Tibial nerve (tissue), 4 donors: ENCODE data around the gene RASSF6. TPM values are rescaled to one million over a fixed set of nuclear protein-coding genes. Genes with fewer than 3 reads are reported as not detected.
"Not testable (repeated sequence)": the region's sequence is repeated elsewhere in the genome, so short reads cannot be mapped to it uniquely, and the experiment has no call there.

ENCODE experiments used
- DNase-seq, 2 donors: peaks; one replicate each; pipeline ENCODE4 v3.0.0-alpha.2; 2019; ENCODE audit warnings: low spot score in 2 of 2
- H3K27ac ChIP-seq, 4 donors: fragments of 200-600 bp; sonication (generic) in 3 of 4; one replicate each; pipeline ENCODE4 v1.5.1; 2017 to 2019; ENCODE audit warnings: mild to moderate bottlenecking in 1 of 4
- H3K27me3 ChIP-seq, 2 donors: fragments of 200-600 bp; sonication (generic) in 1 of 2; one replicate each; pipeline versions ENCODE4 v1.5.1 to v1.6.0; 2017 to 2019
- H3K36me3 ChIP-seq, 3 donors: fragments of 200-600 bp; sonication (generic); one replicate each; pipeline ENCODE4 v1.5.1; 2018 to 2019
- H3K4me1 ChIP-seq, 4 donors: fragments of 200-600 bp; sonication (generic) in 3 of 4; one replicate each; pipeline ENCODE4 v1.5.1; 2017 to 2019
- H3K4me3 ChIP-seq, 4 donors: fragments of 200-600 bp; sonication (generic) in 3 of 4; one replicate each; pipeline ENCODE4 v1.5.1; 2017 to 2019; ENCODE audit warnings: mild to moderate bottlenecking in 1 of 4, moderate library complexity in 1 of 4
- H3K9me3 ChIP-seq, 4 donors: fragments of 200-600 bp; sonication (generic) in 3 of 4; one replicate each; pipeline ENCODE4 v1.5.1; 2017 to 2019
- CTCF ChIP-seq, 5 experiments: fragments of 200-600 bp in 3 of 5; fragments of 450-650 bp in 2 of 5; sonication (generic) in 3 of 5; IDR thresholded peaks; one replicate each; pipeline ENCODE4 v1.5.1; 2016 to 2019; ENCODE audit warnings: antibody characterized with exemption in 5 of 5, mild to moderate bottlenecking in 3 of 5, moderate library complexity in 2 of 5
- EP300 ChIP-seq, 2 donors: sonication (generic); formaldehyde crosslinking; IDR thresholded peaks; one replicate each; pipeline ENCODE4 v1.6.1; 2017; ENCODE audit warnings: antibody characterized with exemption in 2 of 2, mild to moderate bottlenecking in 1 of 2
- POLR2A ChIP-seq, 2 donors: fragments of 450-650 bp; IDR thresholded peaks; one replicate each; pipeline ENCODE4 v1.6.1; 2017; ENCODE audit warnings: antibody characterized with exemption in 2 of 2, mild to moderate bottlenecking in 2 of 2, moderate library complexity in 2 of 2
- WGBS, 2 donors: methylation state at CpG; one replicate each; pipeline ENCODE4 v1.1.5; 2018; 5-methylcytosine and 5-hydroxymethylcytosine counted together
- total RNA-seq, 4 donors: library from RNA; depleted of rRNA; stranded (reverse); fragments of >200 nt; gene quantifications; one replicate each; pipeline ENCODE4 v1.1.0, GENCODE V29; 2016

Gene RASSF6
- total RNA-seq, 4 donors from 2014 or later = not detected

DNA sequence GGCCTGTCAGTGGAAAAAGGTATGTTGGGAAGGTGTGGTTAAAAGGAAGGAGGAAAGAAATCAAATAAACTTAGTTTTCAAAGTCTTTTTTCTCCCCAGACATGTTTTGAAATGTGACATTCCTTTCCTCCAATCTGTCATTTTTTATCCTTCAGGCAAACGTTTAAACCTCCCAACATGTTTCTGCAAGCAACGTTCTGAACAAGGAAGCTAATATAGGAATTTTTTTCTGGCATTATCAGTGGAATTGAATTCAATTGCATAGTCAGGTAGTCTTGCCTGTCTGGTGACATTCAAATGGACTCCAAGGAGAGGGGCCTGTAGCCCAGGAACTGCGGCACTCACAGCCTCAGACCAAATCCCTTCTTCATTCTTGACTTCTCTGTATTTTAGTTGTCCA, 30.0 kb upstream of the RASSF6 start:
- 60 to 69% methylated on average over 3 of the region's 3 CpGs for WGBS, 2 donors
- TF ChIP-seq POLR2A (IDR thresholded peaks at IDR 0.05) = no peak
- TF ChIP-seq CTCF (IDR thresholded peaks at IDR 0.05) = no peak
- no peak for TF ChIP-seq EP300 (IDR thresholded peaks at IDR 0.05)
- Histone ChIP-seq H3K4me3 (no peak overlapping the region), H3K36me3 (no peaks in the 10 kb centered on the region), H3K4me1 (no peaks in the 10 kb centered on the region), H3K27me3 (no peaks in the 10 kb centered on the region), H3K9me3 (no peaks in the 10 kb centered on the region), H3K27ac (no peak overlapping the region)
- no peak for DNase-seq

- WGBS, 2 donors = 67 to 72% methylated on average over 3 of the region's 3 CpGs
- no peak for DNase-seq
- no peaks in the 10 kb centered on the region for H3K27me3 ChIP-seq
- no peaks in the 10 kb centered on the region for H3K36me3 ChIP-seq
- H3K4me1 ChIP-seq = no peaks in the 10 kb centered on the region
- no peak overlapping the region for H3K27ac ChIP-seq
- H3K4me3 ChIP-seq = no peak overlapping the region
- TF ChIP-seq CTCF (IDR thresholded peaks at IDR 0.05) = no peak
- no peak for TF ChIP-seq EP300 (IDR thresholded peaks at IDR 0.05)
- TF ChIP-seq POLR2A (IDR thresholded peaks at IDR 0.05) = no peak
- no peaks in the 10 kb centered on the region for H3K9me3 ChIP-seq
Measured at GRCh38 chr4:73648478-73648877, 28.2 kb upstream of the RASSF6 start.

DNA sequence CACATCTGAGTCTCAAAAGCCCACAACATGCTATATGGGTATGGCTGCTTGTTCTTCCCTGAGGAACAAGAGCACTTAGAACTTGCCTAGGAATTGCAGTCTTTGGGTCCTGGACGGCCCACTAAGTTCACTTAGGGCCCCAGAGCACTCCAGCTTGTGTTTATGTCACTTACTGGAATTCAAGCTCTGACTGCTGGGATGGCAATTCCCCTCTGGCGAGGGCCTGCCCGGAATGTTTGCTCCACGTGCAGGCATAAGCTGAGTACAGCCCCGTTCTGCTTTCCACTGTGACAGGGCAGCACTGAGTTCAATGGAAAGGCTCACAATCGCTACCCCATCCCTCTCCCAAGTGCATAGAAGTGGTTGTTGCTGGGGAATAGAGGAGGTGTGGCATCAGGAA, 25.9 kb upstream of the RASSF6 start:
- H3K27me3 ChIP-seq = no peaks in the 10 kb centered on the region
- WGBS, 2 donors = 64 to 67% methylated on average over 6 of the region's 6 CpGs

DNA sequence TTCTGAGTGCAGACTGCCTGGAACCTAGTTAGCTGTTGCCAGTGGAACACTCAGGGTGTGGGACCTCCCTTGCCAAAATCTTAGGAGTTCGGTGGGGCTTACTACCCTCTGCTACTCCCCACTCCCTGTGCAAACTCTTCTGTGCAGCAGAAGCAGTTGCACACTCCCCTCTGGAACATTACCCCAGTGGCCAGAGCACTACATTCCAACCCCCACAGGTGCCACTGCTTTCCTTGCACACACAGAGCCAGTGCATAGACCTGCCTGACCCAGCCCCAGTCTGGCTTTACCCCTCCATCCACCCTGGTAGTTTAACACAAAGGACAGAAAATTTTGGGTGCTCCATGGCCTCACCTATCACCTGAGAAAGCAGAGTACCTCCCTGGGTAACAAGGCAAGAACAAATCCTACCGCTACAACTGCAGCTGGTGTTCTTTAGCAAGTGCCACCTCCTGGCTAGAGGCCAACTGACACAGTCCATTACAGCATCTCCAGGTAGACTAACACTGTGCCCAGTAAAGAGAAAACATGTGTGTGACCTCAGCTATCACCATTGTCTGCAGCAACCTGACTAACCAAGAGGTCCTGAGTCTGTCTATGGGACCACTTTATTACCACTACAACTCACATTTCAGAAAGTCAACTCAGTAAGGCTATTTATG, 11.5 kb upstream of the RASSF6 start:
- Histone ChIP-seq H3K4me3 (no peak overlapping the region), H3K36me3 (no peaks in the 10 kb centered on the region), H3K27me3 (no peaks in the 10 kb centered on the region), H3K27ac (no peak overlapping the region), H3K4me1 (no peaks in the 10 kb centered on the region), H3K9me3 (peaks cover 0 to 5% (median 0%) of the 10 kb centered on the region in 4 donors)
- WGBS, 2 donors = 97 to 100% methylated on average over 2 of the region's 2 CpGs
- TF ChIP-seq EP300 (IDR thresholded peaks at IDR 0.05) (no peak), POLR2A (IDR thresholded peaks at IDR 0.05) (no peak), CTCF (IDR thresholded peaks at IDR 0.05) (no peak)
- DNase-seq = no peak

More for the DNA sequence above, 25.9 kb upstream of the RASSF6 start:
- TF ChIP-seq POLR2A (IDR thresholded peaks at IDR 0.05) = no peak
- TF ChIP-seq EP300 (IDR thresholded peaks at IDR 0.05) = no peak
- no peak for TF ChIP-seq CTCF (IDR thresholded peaks at IDR 0.05)
- DNase-seq = no peak
- Histone ChIP-seq H3K9me3 (no peaks in the 10 kb centered on the region), H3K27ac (no peak overlapping the region), H3K4me3 (no peak overlapping the region), H3K36me3 (no peaks in the 10 kb centered on the region), H3K4me1 (no peaks in the 10 kb centered on the region)

DNA sequence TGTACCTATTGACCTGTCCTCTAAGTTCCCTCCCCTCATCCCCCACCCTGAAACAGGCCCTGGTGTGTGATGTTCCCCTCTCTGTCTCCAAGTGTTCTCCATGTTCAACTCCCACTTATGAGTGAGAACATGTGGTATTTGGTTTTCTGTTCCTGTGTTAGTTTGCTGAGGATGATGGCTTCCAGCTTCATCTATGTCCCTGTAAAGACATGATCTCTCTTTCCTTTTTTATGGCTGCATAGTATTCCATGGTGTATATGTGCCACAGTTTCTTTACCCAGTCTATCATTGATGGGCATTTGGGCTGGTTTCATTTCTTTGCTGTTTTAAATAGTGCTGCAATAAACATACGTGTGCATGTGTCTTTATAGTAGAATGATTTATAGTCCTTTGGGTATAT, 8.6 kb upstream of the RASSF6 start:
- H3K4me1 ChIP-seq, H3K27ac ChIP-seq, H3K36me3 ChIP-seq, H3K4me3 ChIP-seq, H3K27me3 ChIP-seq, DNase-seq, H3K9me3 ChIP-seq: not testable (repeated sequence)
- 75 to 81% methylated on average over 1 of the region's 1 CpG for WGBS, 2 donors

DNA sequence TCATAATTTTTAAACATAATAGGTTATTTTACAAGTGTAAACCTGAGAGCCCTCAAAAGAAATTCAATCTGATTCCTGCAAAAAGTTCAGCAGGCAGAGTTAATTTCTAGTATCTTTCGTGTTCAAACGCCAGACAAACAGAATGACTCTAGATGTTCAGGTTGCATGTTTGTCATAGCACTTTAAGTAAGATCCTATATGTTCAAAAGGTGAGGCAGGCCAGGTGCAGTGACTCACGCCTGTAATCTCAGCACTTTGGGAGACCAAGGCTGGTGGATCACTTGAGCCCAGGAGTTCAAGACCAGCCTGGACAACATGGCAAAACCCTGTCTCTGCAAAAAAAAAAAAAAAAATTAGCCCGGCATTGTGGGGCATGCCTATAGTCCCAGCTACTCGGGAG, 1.1 kb upstream of the RASSF6 start:
- no peak for DNase-seq
- no peaks in the 10 kb centered on the region for H3K9me3 ChIP-seq
- H3K4me1 ChIP-seq = peaks cover 0 to 6% (median 0%) of the 10 kb centered on the region in 4 donors
- H3K27me3 ChIP-seq = peaks cover 0 to 15% of the 10 kb centered on the region in 2 donors
- no peak overlapping the region for H3K4me3 ChIP-seq
- WGBS, 2 donors = 90 to 94% methylated on average over 5 of the region's 5 CpGs
- H3K36me3 ChIP-seq = no peaks in the 10 kb centered on the region
- no peak for TF ChIP-seq CTCF (IDR thresholded peaks at IDR 0.05)
- no peak for TF ChIP-seq POLR2A (IDR thresholded peaks at IDR 0.05)
- no peak overlapping the region for H3K27ac ChIP-seq
